ENCODE results near the gene BEX5. TPM values are rescaled to one million over a fixed set of nuclear protein-coding genes. Genes with fewer than 3 reads are reported as not detected.

The BEX5 gene
- total RNA-seq: not detected in 2 replicates

DNA sequence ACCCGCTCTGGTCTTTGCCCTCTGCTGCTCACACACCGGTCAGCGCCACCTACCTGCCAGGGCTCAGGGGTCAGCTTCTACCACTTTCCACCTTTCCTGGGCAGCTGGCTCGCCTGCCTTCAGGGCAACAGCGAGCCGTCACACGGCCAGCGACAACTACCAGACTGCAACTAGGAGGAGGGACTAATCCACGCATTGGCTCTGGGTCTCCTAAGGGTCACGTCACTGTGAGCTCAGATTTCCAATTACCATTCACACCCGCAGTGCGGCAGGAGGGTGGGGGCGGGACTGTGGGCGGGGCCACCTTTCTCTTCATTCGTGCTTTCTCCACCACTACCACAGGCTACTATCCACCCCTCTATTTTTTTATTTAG is at the start of gene BEX5:
TSS of gene BEX5 (minus strand) at position 172 of the 374 bp plus-strand sequence. CDS start 1,712 bp downstream, outside the sequence.

DNA sequence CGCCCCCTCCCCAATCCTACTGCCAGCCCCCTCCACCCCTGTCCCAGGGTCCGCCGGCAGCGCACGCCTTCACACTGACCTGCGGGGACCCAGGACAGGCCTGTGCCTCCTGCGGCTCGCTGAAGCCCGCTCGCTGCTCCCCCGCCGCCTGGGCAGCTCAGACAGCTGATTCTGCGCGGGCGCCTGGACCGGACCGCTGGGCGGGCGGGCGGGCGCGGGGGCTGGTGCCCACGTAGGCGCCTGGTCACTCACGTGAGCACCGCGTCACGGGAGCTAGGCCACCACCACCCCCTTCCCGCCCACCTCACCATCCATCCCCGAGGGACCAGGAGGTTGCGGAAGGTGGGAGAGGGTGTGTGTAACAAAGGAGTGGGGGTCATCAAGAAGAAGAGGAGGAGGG is 13.5 kb downstream of the BEX5 start, which contains the start of gene TCEAL6:
TSS of gene TCEAL6 (minus strand) at position 208 of the 400 bp plus-strand sequence.

GRCh38 chrX:102125436-102125835 is 30.3 kb downstream of the BEX5 start, which contains the start of gene TCEAL2:
Gene TCEAL2 (plus strand): TSS chrX:102125679. CDS start chrX:102126831, 1,152 bp downstream.

Other genes starting within 250 kb of the BEX5 start
- gene ZMAT1, start 223.9 kb downstream of the BEX5 start, total RNA-seq: under 0.01 TPM in 2 replicates
- 0.16 TPM in 1 of 2 replicates, not detected in the other for gene TCEAL2, start 30.3 kb downstream of the BEX5 start, total RNA-seq
- not detected in 2 replicates for gene TCEAL6, start 13.5 kb downstream of the BEX5 start, total RNA-seq
- gene TCP11X1, start 59.3 kb upstream of the BEX5 start, total RNA-seq: not detected in 2 replicates
- gene NXF2, start 91.2 kb upstream of the BEX5 start, total RNA-seq: not detected in 2 replicates

All from bronchial smooth muscle cell (primary cell).